OCI-LY7 (cell line): ENCODE results near the gene PYGB.

Experiments used
- EZH2phosphoT487 ChIP-seq: fragments of 200-600 bp; sonication (generic); IDR thresholded peaks from 2 replicates; pipeline ENCODE4 v1.6.1; 2018; ENCODE audit warnings: low read depth, borderline replicate concordance, mild to moderate bottlenecking, mixed run types, antibody characterized with exemption, low read length, moderate library complexity, mixed read lengths
- TF ChIP-seq, protein P1 (sequence below): fragments of 200-600 bp; sonication (generic); conservative IDR thresholded peaks from 2 replicates; pipeline ENCODE4 v1.5.1; 2014; ENCODE audit warnings: mild to moderate bottlenecking, antibody characterized with exemption, low read length, moderate library complexity, mixed read lengths

GRCh38 chr20:25325073-25325472, 77.2 kb downstream of the PYGB start:
- TF ChIP-seq, protein P1, sequence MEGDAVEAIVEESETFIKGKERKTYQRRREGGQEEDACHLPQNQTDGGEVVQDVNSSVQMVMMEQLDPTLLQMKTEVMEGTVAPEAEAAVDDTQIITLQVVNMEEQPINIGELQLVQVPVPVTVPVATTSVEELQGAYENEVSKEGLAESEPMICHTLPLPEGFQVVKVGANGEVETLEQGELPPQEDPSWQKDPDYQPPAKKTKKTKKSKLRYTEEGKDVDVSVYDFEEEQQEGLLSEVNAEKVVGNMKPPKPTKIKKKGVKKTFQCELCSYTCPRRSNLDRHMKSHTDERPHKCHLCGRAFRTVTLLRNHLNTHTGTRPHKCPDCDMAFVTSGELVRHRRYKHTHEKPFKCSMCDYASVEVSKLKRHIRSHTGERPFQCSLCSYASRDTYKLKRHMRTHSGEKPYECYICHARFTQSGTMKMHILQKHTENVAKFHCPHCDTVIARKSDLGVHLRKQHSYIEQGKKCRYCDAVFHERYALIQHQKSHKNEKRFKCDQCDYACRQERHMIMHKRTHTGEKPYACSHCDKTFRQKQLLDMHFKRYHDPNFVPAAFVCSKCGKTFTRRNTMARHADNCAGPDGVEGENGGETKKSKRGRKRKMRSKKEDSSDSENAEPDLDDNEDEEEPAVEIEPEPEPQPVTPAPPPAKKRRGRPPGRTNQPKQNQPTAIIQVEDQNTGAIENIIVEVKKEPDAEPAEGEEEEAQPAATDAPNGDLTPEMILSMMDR, result no peak
- no peak for TF ChIP-seq EZH2phosphoT487
